ENCODE results near the gene PCDH15.

PCDH15 gene

DNA sequence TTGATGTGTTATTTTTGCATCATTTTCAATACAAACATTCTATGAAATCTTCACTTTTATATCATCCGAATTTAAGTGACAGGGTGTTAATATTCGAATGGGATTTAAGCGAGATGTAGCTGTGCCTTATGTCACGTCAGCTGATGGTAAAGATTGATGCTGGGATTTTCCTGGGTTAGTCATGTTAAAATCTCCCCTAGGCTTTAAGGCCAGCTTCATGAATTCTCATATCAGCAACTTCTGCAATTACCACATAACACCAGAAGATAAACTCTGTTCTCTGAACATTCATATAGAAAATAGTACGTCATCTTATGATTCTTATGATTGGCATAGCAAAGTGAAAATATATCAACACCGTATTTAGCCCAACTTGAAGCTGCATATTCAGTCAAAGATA is 669.2 kb downstream of the PCDH15 start:
- H2AFZ ChIP-seq (ENCODE audit: low read depth, low read length) = no peak overlapping the region
- no peak overlapping the region for H3K4me2 ChIP-seq (ENCODE audit: insufficient read depth, low read length)
- H3K36me3 ChIP-seq (ENCODE audit: insufficient read depth, low read length) = no peaks in the 10 kb centered on the region
- DNase-seq (no peak), ATAC-seq (ENCODE audit: insufficient read depth, low read depth) (no peak)
- no peaks in the 10 kb centered on the region for H3K27me3 ChIP-seq (ENCODE audit: insufficient read depth, low read length, poor library complexity)
- H3K9me3 ChIP-seq (ENCODE audit: insufficient read depth, low read length, severe bottlenecking) = no peaks in the 10 kb centered on the region
- no peak overlapping the region for H3K27ac ChIP-seq (ENCODE audit: low read length)
- H3K9ac ChIP-seq (ENCODE audit: low read depth, low read length) = no peak overlapping the region
- H4K20me1 ChIP-seq (ENCODE audit: insufficient read depth, low read length) = no peaks in the 10 kb centered on the region
- TF ChIP-seq CTCF (IDR thresholded peaks at IDR 0.05; ENCODE audit: borderline replicate concordance, extremely low read depth, low read length, poor library complexity, severe bottlenecking) (no peak), EZH2 (IDR thresholded peaks at IDR 0.05; ENCODE audit: borderline replicate concordance, low read depth, low read length, severe bottlenecking) (no peak)
- no peaks in the 10 kb centered on the region for H3K4me1 ChIP-seq (ENCODE audit: insufficient read depth, low read length)
- no peak overlapping the region for H3K4me3 ChIP-seq (ENCODE audit: low read depth in 1 of 2, low read length in 2 of 2)
- H3K79me2 ChIP-seq (ENCODE audit: insufficient read depth, low read length) = no peaks in the 10 kb centered on the region

DNA sequence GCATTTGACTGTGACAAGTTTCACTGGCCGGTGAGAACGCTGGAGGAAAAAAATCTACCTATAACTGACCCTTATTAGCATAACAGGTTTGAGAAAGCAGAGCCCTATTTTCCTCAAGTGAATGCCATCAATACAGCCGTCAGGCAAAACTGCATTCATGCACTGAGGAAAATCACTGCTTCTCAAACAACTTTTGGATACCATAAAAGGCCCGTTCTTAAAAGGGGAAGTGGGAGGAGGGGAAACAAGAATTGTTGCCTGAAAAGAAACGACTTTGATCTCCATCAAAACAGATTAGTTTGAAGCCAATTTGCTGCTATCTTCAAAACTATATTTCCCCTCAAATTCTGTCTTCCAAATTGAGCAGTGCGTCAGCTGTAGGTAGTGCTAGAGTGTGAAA is 670.6 kb downstream of the PCDH15 start:
- H3K27ac ChIP-seq (ENCODE audit: low read length) = no peak overlapping the region
- H3K79me2 ChIP-seq (ENCODE audit: insufficient read depth, low read length) = no peaks in the 10 kb centered on the region
- no peak for TF ChIP-seq CTCF (IDR thresholded peaks at IDR 0.05; ENCODE audit: borderline replicate concordance, extremely low read depth, low read length, poor library complexity, severe bottlenecking)
- TF ChIP-seq EZH2 (IDR thresholded peaks at IDR 0.05; ENCODE audit: borderline replicate concordance, low read depth, low read length, severe bottlenecking) = no peak
- no peak overlapping the region for H3K9ac ChIP-seq (ENCODE audit: low read depth, low read length)
- no peaks in the 10 kb centered on the region for H3K4me1 ChIP-seq (ENCODE audit: insufficient read depth, low read length)
- ATAC-seq (ENCODE audit: insufficient read depth, low read depth) (no peak), DNase-seq (no peak)
- no peaks in the 10 kb centered on the region for H3K36me3 ChIP-seq (ENCODE audit: insufficient read depth, low read length)
- no peak overlapping the region for H2AFZ ChIP-seq (ENCODE audit: low read depth, low read length)
- H3K4me3 ChIP-seq (ENCODE audit: low read depth in 1 of 2, low read length in 2 of 2) = no peak overlapping the region
- H3K27me3 ChIP-seq (ENCODE audit: insufficient read depth, low read length, poor library complexity) = no peaks in the 10 kb centered on the region
- no peaks in the 10 kb centered on the region for H3K9me3 ChIP-seq (ENCODE audit: insufficient read depth, low read length, severe bottlenecking)
- no peak overlapping the region for H3K4me2 ChIP-seq (ENCODE audit: insufficient read depth, low read length)
- no peaks in the 10 kb centered on the region for H4K20me1 ChIP-seq (ENCODE audit: insufficient read depth, low read length)

- H4K20me1 ChIP-seq (ENCODE audit: insufficient read depth, low read length) = no peaks in the 10 kb centered on the region
- DNase-seq (no peak), ATAC-seq (ENCODE audit: insufficient read depth, low read depth) (no peak)
- H3K36me3 ChIP-seq (ENCODE audit: insufficient read depth, low read length) = no peaks in the 10 kb centered on the region
- H2AFZ ChIP-seq (ENCODE audit: low read depth, low read length) = no peak overlapping the region
- TF ChIP-seq CTCF (IDR thresholded peaks at IDR 0.05; ENCODE audit: borderline replicate concordance, extremely low read depth, low read length, poor library complexity, severe bottlenecking) (no peak), EZH2 (IDR thresholded peaks at IDR 0.05; ENCODE audit: borderline replicate concordance, low read depth, low read length, severe bottlenecking) (no peak)
- no peak overlapping the region for H3K27ac ChIP-seq (ENCODE audit: low read length)
- no peak overlapping the region for H3K4me3 ChIP-seq (ENCODE audit: low read depth in 1 of 2, low read length in 2 of 2)
- peaks cover 3% of the 10 kb centered on the region for H3K9me3 ChIP-seq (ENCODE audit: insufficient read depth, low read length, severe bottlenecking)
- H3K4me2 ChIP-seq (ENCODE audit: insufficient read depth, low read length) = no peak overlapping the region
- H3K9ac ChIP-seq (ENCODE audit: low read depth, low read length) = no peak overlapping the region
- no peaks in the 10 kb centered on the region for H3K27me3 ChIP-seq (ENCODE audit: insufficient read depth, low read length, poor library complexity)
- H3K4me1 ChIP-seq (ENCODE audit: insufficient read depth, low read length) = no peaks in the 10 kb centered on the region
- H3K79me2 ChIP-seq (ENCODE audit: insufficient read depth, low read length) = no peaks in the 10 kb centered on the region
These were observed 675.8 kb downstream of the PCDH15 start for GRCh38 chr10:54125098-54125747.

All from DND-41 (cell line).